AG04450 (cell line): ENCODE data around the gene UCP2. TPM values are rescaled to one million over a fixed set of nuclear protein-coding genes. Genes with fewer than 3 reads are reported as not detected.

Experiments
- CTCF ChIA-PET: fragments of 300-600, 350-600 bp; formaldehyde crosslinking; extraction: SDS; loops from one replicate; lab custom pipeline; 2022; ENCODE audit warnings: antibody characterized with exemption, inconsistent platforms; lab: Charles Lee
- POLR2A ChIA-PET: fragments of 350-600 bp; formaldehyde crosslinking; extraction: SDS; loops from one replicate; lab custom pipeline; 2021; ENCODE audit warnings: antibody characterized with exemption, inconsistent platforms; lab: Yijun Ruan, JAX
- DNase-seq: peaks from one replicate; pipeline ENCODE4 v3.0.0-alpha.2; 2011; ENCODE audit warnings: low read depth, low spot score
- H3K27ac ChIP-seq: one replicate; pipeline ENCODE4 v1.5.1; 2012; ENCODE audit warnings: low read depth, low read length, control low read depth
- H3K27me3 ChIP-seq: one replicate; pipeline ENCODE4 v1.6.0; 2012; ENCODE audit warnings: low read length; ENCODE audit not compliant: control insufficient read depth, insufficient read depth
- H3K4me3 ChIP-seq: 2 replicates; pipeline ENCODE4 v1.5.1; 2011; ENCODE audit warnings: mild to moderate bottlenecking, low read depth, low read length, control low read depth
- H3K9me3 ChIP-seq: 2 replicates; pipeline ENCODE4 v1.5.1; 2012; ENCODE audit warnings: low read length; ENCODE audit not compliant: control insufficient read depth, insufficient read depth
- polyA plus RNA-seq: library from polyadenylated mRNA; depleted of rRNA; stranded (reverse); fragments of >200 nt; gene quantifications from 2 replicates; pipeline ENCODE4 v1.2.3, GENCODE V29; 2011
- TF ChIP-seq, protein P1 (sequence below): IDR thresholded peaks from 2 replicates; pipeline ENCODE4 v1.5.1; 2011; ENCODE audit warnings: low read depth, low read length, control low read depth, inconsistent platforms

The UCP2 gene
- polyA plus RNA-seq, 1 experiment: 4.7 TPM

DNA sequence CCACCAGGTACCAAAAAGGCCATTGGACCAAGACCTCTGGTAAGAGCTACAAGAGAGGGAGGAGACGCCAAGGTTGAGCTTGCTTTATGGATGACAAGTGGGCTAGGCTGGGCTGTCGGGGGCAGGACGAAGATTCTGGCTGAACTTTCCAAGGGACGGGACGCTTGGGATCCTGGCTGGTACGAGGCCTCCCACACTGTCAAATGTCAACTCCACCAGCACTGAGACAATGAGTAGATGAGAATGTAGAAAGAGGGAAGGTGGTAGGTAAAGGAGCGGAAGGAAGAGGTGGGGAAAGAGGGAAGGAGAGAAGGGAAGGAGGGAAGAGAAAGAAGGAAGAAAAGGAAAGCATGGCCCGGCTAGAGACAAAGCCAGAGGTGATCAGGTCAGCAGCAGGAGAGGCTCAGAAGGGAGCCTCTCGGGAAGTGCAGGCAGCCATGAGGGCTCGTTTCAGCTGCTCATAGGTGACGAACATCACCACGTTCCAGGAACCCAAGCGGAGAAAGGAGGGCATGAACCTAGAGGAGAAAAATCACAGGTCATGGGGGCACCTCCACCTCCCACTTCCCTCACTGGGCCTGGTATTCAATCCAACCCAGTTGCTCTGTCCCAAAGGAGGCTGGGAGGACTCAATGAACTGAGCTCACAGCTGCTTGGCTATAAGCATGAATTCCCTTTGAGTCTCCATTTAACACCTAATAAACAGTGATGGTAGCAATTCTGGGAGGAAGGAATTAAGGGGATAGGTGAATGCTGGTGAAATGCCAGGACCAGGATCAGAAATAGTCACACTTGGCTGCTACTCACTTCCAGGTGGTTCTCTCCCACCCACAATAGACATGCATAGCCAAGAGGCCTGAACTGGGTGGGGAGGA, 7.8 kb downstream of the UCP2 start:
- no peak for DNase-seq
- no peak overlapping the region for H3K27ac ChIP-seq
- TF ChIP-seq, protein P1, sequence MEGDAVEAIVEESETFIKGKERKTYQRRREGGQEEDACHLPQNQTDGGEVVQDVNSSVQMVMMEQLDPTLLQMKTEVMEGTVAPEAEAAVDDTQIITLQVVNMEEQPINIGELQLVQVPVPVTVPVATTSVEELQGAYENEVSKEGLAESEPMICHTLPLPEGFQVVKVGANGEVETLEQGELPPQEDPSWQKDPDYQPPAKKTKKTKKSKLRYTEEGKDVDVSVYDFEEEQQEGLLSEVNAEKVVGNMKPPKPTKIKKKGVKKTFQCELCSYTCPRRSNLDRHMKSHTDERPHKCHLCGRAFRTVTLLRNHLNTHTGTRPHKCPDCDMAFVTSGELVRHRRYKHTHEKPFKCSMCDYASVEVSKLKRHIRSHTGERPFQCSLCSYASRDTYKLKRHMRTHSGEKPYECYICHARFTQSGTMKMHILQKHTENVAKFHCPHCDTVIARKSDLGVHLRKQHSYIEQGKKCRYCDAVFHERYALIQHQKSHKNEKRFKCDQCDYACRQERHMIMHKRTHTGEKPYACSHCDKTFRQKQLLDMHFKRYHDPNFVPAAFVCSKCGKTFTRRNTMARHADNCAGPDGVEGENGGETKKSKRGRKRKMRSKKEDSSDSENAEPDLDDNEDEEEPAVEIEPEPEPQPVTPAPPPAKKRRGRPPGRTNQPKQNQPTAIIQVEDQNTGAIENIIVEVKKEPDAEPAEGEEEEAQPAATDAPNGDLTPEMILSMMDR: no peak
- ChIA-PET POLR2A (no interaction called here), CTCF (interaction anchor here (1.2 kb wide), 1 partner anchor 11 kb away, joined by 4 read pairs; no protein-coding TSS in a partner anchor)
- H3K4me3 ChIP-seq: no peak overlapping the region
- no peaks in the 10 kb centered on the region; the same call in 1 of the 2 replicates for H3K9me3 ChIP-seq
- H3K27me3 ChIP-seq: no peaks in the 10 kb centered on the region

DNA sequence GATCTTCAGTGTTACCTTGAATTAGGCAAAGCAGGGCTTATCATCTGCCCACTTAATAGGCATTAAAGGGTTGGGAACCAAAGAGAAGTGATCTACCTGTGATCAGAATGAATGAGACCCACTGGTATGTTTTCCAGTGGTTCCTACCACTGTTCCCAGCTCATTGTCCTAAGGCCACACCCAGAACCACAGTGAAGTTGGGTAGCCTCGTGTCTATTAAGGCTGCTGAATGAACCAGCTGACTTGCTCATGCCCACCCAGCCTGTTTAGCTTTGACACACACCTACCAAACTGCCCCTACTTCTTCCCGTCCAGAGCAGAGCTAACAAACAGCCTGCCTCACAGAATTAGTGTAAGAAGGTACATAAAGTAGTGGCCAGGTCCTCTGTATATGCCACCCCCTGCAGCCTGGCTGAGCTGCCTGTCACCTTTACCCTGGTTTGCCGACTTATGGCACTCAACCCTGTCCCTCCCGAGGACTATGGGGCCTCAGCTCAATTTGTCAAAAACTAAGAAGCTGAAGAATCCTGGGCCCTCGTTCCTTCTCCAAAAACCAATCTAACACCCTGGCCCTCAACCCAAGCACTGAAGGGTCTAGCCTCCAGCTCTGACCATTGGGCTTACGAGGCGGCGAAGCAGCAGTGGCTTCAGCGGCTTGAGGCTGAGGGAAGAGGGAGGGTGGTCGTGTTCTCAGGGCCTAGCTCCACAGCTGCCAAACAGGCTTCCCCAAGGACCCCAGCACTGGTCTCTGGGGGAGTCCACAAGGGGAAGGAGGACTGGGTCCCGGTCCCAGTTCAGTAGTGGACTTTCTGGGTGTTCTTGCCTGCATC, 9.8 kb downstream of the UCP2 start:
- no peak overlapping the region for H3K27ac ChIP-seq
- no peak for DNase-seq
- H3K27me3 ChIP-seq: no peaks in the 10 kb centered on the region
- ChIA-PET CTCF (no interaction called here), POLR2A (no interaction called here)
- TF ChIP-seq, protein P1: no peak
- no peaks in the 10 kb centered on the region; the same call in 1 of the 2 replicates for H3K9me3 ChIP-seq
- H3K4me3 ChIP-seq: no peak overlapping the region

DNA sequence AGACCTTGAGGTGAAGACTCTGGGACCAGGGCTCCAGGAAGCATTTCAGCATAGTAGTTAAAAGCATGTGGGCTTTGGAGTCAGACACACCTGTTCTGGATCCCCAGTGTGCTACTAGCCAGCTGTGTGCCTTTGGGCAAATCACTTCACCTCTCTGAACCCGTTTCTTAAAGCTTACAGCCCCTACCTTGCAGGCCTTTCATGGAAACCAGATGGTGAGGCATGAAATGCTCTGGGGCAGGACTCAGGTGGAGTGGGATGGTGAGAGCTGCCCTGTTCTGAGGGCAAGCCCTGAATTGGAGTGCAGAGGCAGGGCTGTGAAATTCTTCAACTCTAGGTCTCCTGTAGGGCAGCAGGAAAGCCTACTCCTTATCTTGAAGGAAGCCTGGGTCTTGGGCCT, 10.5 kb downstream of the UCP2 start:
- no peak overlapping the region for H3K4me3 ChIP-seq
- TF ChIP-seq, protein P1: no peak
- no peaks in the 10 kb centered on the region for H3K27me3 ChIP-seq
- ChIA-PET POLR2A (no interaction called here), CTCF (no interaction called here)
- no peak for DNase-seq
- H3K9me3 ChIP-seq: no peaks in the 10 kb centered on the region; the same call in 1 of the 2 replicates
- H3K27ac ChIP-seq: no peak overlapping the region

DNA sequence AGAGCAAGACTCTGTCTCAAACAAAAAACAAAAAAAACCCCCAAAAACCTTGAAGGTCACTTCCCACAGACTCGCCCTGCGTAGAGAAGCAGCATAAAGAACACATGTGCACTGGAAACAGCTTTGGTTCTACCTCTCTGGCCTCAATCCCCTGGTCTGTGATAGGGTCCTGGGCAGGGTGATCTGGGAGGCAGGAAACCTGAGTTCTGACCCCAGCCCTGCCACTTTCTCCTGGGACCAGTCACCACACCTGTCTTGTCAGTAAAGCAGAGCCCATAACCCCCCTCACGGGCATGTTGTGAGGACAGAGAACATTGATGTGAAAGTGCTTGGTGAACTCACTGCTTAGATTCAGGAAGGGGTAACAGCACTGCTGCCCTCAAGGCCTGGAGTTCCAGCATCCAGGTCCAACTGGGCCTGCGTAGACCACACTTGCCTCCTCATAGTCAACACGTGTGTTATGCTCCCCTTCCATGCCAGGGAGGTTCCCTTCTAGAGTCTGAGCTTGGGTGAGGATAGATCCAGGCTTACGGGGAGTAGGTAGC, 11.4 kb downstream of the UCP2 start:
- Histone ChIP-seq H3K27me3 (peaks cover under 1% of the 10 kb centered on the region), H3K27ac (no peak overlapping the region), H3K9me3 (no peaks in the 10 kb centered on the region; the same call in 1 of the 2 replicates), H3K4me3 (no peak overlapping the region)
- no peak for DNase-seq
- TF ChIP-seq, protein P1: no peak
- POLR2A ChIA-PET: no interaction called here
- CTCF ChIA-PET: no interaction called here
